NCI-H187 treated with DMSO at 0.1 percent for 48 hours (cell line): Measurements from ENCODE around the gene CTAG2.
"Not testable (repeated sequence)": the region's sequence is repeated elsewhere in the genome, so short reads cannot be mapped to it uniquely, and the experiment has no call there.

Experiments
- DNase-seq: peaks from one replicate; lab custom pipeline; 2025; lab: John Stamatoyannopoulos, UW

Gene CTAG2

GRCh38 chrX:154648931-154649330 lies 4.4 kb downstream of the CTAG2 start:
- no peak for DNase-seq

GRCh38 chrX:154645745-154646378 lies 7.5 kb downstream of the CTAG2 start:
- DNase-seq: not testable (repeated sequence)

- DNase-seq: not testable (repeated sequence)
Measured at GRCh38 chrX:154643708-154644107, 9.7 kb downstream of the CTAG2 start.

- DNase-seq: not testable (repeated sequence)
Measured at GRCh38 chrX:154641740-154642139, 11.6 kb downstream of the CTAG2 start.

- DNase-seq: not testable (repeated sequence)
Measured at GRCh38 chrX:154633661-154634060, 19.7 kb downstream of the CTAG2 start.

- not testable (repeated sequence) for DNase-seq
Measured at GRCh38 chrX:154630949-154631348, 22.4 kb downstream of the CTAG2 start.

- not testable (repeated sequence) for DNase-seq
Measured at GRCh38 chrX:154628960-154629359, 24.4 kb downstream of the CTAG2 start.

GRCh38 chrX:154620767-154621414 lies 32.5 kb downstream of the CTAG2 start:
- not testable (repeated sequence) for DNase-seq

GRCh38 chrX:154619182-154619581 lies 34.2 kb downstream of the CTAG2 start, which contains the start of gene CTAG1B:
CTAG1B (minus strand) TSS chrX:154619282; CDS start chrX:154619218, 64 bp downstream.
- DNase-seq: not testable (repeated sequence)

- DNase-seq: not testable (repeated sequence)
Measured at GRCh38 chrX:154613586-154613985, 39.8 kb downstream of the CTAG2 start.

GRCh38 chrX:154611146-154611545 lies 42.2 kb downstream of the CTAG2 start:
- DNase-seq: not testable (repeated sequence)

GRCh38 chrX:154608823-154609222 lies 44.6 kb downstream of the CTAG2 start:
- DNase-seq: not testable (repeated sequence)

- not testable (repeated sequence) for DNase-seq
Measured at GRCh38 chrX:154607976-154608375, 45.4 kb downstream of the CTAG2 start.

- DNase-seq: no peak
Measured at GRCh38 chrX:154607370-154607769, 46.0 kb downstream of the CTAG2 start.

- no peak for DNase-seq
Measured at GRCh38 chrX:154605566-154605965, 47.8 kb downstream of the CTAG2 start.

- no peak for DNase-seq
Measured at GRCh38 chrX:154603438-154604430, 49.6 kb downstream of the CTAG2 start.

GRCh38 chrX:154602766-154603437 lies 50.5 kb downstream of the CTAG2 start:
- DNase-seq: no peak

GRCh38 chrX:154602226-154602625 lies 51.2 kb downstream of the CTAG2 start:
- no peak for DNase-seq
